ENCODE data around the gene CNKSR3.

GRCh38 chr6:154384191-154384590 is 126.3 kb downstream of the CNKSR3 start:
- no peak for TF ChIP-seq ASH2L (IDR thresholded peaks at IDR 0.05; ENCODE audit: low read length)
- TF ChIP-seq POLR2A (IDR thresholded peaks at IDR 0.05; ENCODE audit: control extremely low read depth in 1 of 2, low read depth in 2 of 2, low read length in 2 of 2): no peak
- no peak for TF ChIP-seq TAF1 (IDR thresholded peaks at IDR 0.05; ENCODE audit: low read depth, low read length)
- TF ChIP-seq SP2 (IDR thresholded peaks at IDR 0.05; ENCODE audit: low read length): no peak
- TF ChIP-seq, protein P1, sequence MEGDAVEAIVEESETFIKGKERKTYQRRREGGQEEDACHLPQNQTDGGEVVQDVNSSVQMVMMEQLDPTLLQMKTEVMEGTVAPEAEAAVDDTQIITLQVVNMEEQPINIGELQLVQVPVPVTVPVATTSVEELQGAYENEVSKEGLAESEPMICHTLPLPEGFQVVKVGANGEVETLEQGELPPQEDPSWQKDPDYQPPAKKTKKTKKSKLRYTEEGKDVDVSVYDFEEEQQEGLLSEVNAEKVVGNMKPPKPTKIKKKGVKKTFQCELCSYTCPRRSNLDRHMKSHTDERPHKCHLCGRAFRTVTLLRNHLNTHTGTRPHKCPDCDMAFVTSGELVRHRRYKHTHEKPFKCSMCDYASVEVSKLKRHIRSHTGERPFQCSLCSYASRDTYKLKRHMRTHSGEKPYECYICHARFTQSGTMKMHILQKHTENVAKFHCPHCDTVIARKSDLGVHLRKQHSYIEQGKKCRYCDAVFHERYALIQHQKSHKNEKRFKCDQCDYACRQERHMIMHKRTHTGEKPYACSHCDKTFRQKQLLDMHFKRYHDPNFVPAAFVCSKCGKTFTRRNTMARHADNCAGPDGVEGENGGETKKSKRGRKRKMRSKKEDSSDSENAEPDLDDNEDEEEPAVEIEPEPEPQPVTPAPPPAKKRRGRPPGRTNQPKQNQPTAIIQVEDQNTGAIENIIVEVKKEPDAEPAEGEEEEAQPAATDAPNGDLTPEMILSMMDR (IDR thresholded peaks at IDR 0.05; ENCODE audit: control extremely low read depth in 1 of 3, insufficient read depth in 1 of 3, low read depth in 1 of 3, low read length in 3 of 3): no peak
- no peak for TF ChIP-seq BRCA1 (IDR thresholded peaks at IDR 0.05; ENCODE audit: low read depth, low read length)
- no peak for TF ChIP-seq SRF (IDR thresholded peaks at IDR 0.05; ENCODE audit: low read depth, low read length)
- no peak for TF ChIP-seq SIX5 (IDR thresholded peaks at IDR 0.05; ENCODE audit: low read depth, low read length)
- no peak for TF ChIP-seq EGR1 (IDR thresholded peaks at IDR 0.05; ENCODE audit: borderline replicate concordance, low read depth, low read length)
- TF ChIP-seq RFX5 (IDR thresholded peaks at IDR 0.05; ENCODE audit: borderline replicate concordance, low read depth, low read length): no peak
- no peak for TF ChIP-seq ATF3 (IDR thresholded peaks at IDR 0.05; ENCODE audit: insufficient read depth, low read depth, low read length)
- no peak for TF ChIP-seq NANOG (IDR thresholded peaks at IDR 0.05; ENCODE audit: insufficient read depth, low read depth, low read length, poor library complexity, severe bottlenecking)
- no peak for TF ChIP-seq SIN3A (conservative IDR thresholded peaks at IDR 0.05 in 1 of 2, IDR thresholded peaks at IDR 0.05 in 1 of 2; ENCODE audit: low read depth in 1 of 2, low read length in 2 of 2)
- no peak for TF ChIP-seq EZH2 (IDR thresholded peaks at IDR 0.05; ENCODE audit: low read depth, low read length, severe bottlenecking)
